SK-N-SH (cell line): ENCODE results near the gene LYRM4. TPM values are rescaled to one million over a fixed set of nuclear protein-coding genes. Genes with fewer than 3 reads are reported as not detected.

Experiments
- CTCF ChIA-PET: fragments of 300-600, 350-600 bp; formaldehyde crosslinking; extraction: SDS; loops from one replicate; lab custom pipeline; 2021; lab: Yijun Ruan, JAX
- POLR2A ChIA-PET: fragments of 350-600 bp; sonication (Branson Sonifier 250); formaldehyde crosslinking; extraction: SDS; loops from one replicate; lab custom pipeline; 2020; ENCODE audit warnings: antibody characterized with exemption, inconsistent platforms; lab: Yijun Ruan, JAX
- DNase-seq: peaks from one replicate; pipeline ENCODE4 v3.0.0; 2012
- H2AFZ ChIP-seq: fragments of 200-600 bp; sonication (generic); 2 replicates; pipeline ENCODE4 v1.8.1; 2016; ENCODE audit warnings: antibody characterized with exemption, mild to moderate bottlenecking, low read depth
- H3F3A ChIP-seq: fragments of 200-600 bp; sonication (generic); replicated peaks from 2 replicates; pipeline ENCODE3; 2016; ENCODE audit warnings: antibody characterized with exemption, mild to moderate bottlenecking; ENCODE audit not compliant: insufficient read depth
- H3K27ac ChIP-seq, 2 experiments: fragments of 200-500 bp in 1 of 2; fragments of 200-600 bp in 1 of 2; sonication (Bioruptor generic) in 1 of 2; sonication (generic), shearing (Covaris generic) in 1 of 2; 2 replicates each; pipeline versions ENCODE4 v1.5.1 to v1.6.1; 2014 to 2016; ENCODE audit warnings: low read depth in 2 of 2, inconsistent platforms in 1 of 2, low read length in 1 of 2, mild to moderate bottlenecking in 1 of 2, mixed read lengths in 1 of 2
- H3K27me3 ChIP-seq: fragments of 200-600 bp; sonication (generic), shearing (Covaris generic); 2 replicates; pipeline ENCODE4 v1.6.1; 2016; ENCODE audit warnings: mixed run types; ENCODE audit not compliant: insufficient read depth
- H3K36me3 ChIP-seq, 2 experiments: fragments of 200-500 bp in 1 of 2; fragments of 200-600 bp in 1 of 2; sonication (Bioruptor generic) in 1 of 2; sonication (generic) in 1 of 2; replicated peaks in 1 of 2; 2 replicates each; pipeline versions ENCODE3 to v1.5.1; 2014 to 2016; ENCODE audit warnings: low read length in 1 of 2, mild to moderate bottlenecking in 1 of 2; ENCODE audit not compliant: insufficient read depth in 2 of 2, control insufficient read depth in 1 of 2
- H3K4me1 ChIP-seq, 2 experiments: fragments of 200-500 bp in 1 of 2; fragments of 200-600 bp in 1 of 2; sonication (Bioruptor generic) in 1 of 2; sonication (generic), shearing (Covaris generic) in 1 of 2; 2 replicates each; pipeline versions ENCODE4 v1.5.1 to v1.6.1; 2014 to 2016; ENCODE audit warnings: low read depth in 1 of 2, low read length in 1 of 2, mixed run types in 1 of 2; ENCODE audit not compliant: insufficient read depth in 2 of 2, control insufficient read depth in 1 of 2
- H3K4me2 ChIP-seq: fragments of 200-600 bp; sonication (generic), shearing (Covaris generic); 2 replicates; pipeline ENCODE4 v1.6.1; 2017; ENCODE audit warnings: mixed run types
- H3K4me3 ChIP-seq, 2 experiments: fragments of 200-500 bp in 1 of 2; fragments of 200-600 bp in 1 of 2; sonication (Bioruptor generic) in 1 of 2; sonication (generic), shearing (Covaris generic) in 1 of 2; 2 replicates each; pipeline versions ENCODE4 v1.5.1 to v1.8.1; 2014 to 2016; ENCODE audit warnings: low read depth in 2 of 2, inconsistent platforms in 1 of 2, low read length in 1 of 2, mild to moderate bottlenecking in 1 of 2, mixed read lengths in 1 of 2, moderate library complexity in 1 of 2
- H3K79me2 ChIP-seq: fragments of 200-600 bp; sonication (generic); 2 replicates; pipeline ENCODE4 v1.8.1; 2017; ENCODE audit warnings: mild to moderate bottlenecking; ENCODE audit not compliant: insufficient read depth
- H3K9ac ChIP-seq: fragments of 200-600 bp; sonication (generic); 2 replicates; pipeline ENCODE4 v1.6.1; 2017; ENCODE audit warnings: mixed run types
- H3K9me2 ChIP-seq: fragments of 200-600 bp; sonication (generic); 2 replicates; pipeline ENCODE4 v1.6.1; 2017; ENCODE audit warnings: mixed run types
- H3K9me3 ChIP-seq: fragments of 200-600 bp; sonication (generic); 2 replicates; pipeline ENCODE4 v1.6.1; 2017; ENCODE audit warnings: mixed run types, mild to moderate bottlenecking, moderate library complexity
- H4K20me1 ChIP-seq: fragments of 200-600 bp; sonication (generic); 2 replicates; pipeline ENCODE4 v1.6.1; 2017; ENCODE audit warnings: mild to moderate bottlenecking, mixed run types; ENCODE audit not compliant: insufficient read depth
- CHD2 ChIP-seq: fragments of 150-350 bp; IDR thresholded peaks from 2 replicates; pipeline ENCODE4 v1.6.1; 2018; ENCODE audit warnings: low read length; ENCODE audit not compliant: partially characterized antibody
- FOSL2 ChIP-seq: IDR thresholded peaks from 2 replicates; pipeline ENCODE4 v1.4.0; 2012; ENCODE audit warnings: low read depth, mild to moderate bottlenecking, moderate library complexity, borderline replicate concordance
- FOXM1 ChIP-seq: IDR thresholded peaks from 2 replicates; pipeline ENCODE4 v1.4.0; 2012; ENCODE audit warnings: low read depth, mild to moderate bottlenecking
- GABPA ChIP-seq: IDR thresholded peaks from 2 replicates; pipeline ENCODE4 v1.4.0; 2012; ENCODE audit warnings: low read depth, mild to moderate bottlenecking
- GATA2 ChIP-seq: sonication (generic); formaldehyde crosslinking; IDR thresholded peaks from 2 replicates; pipeline ENCODE4 v1.5.0; 2020; ENCODE audit warnings: mild to moderate bottlenecking, missing genetic modification reagents
- JUND ChIP-seq: IDR thresholded peaks from 2 replicates; pipeline ENCODE4 v1.4.0; 2012
- MXI1 ChIP-seq: IDR thresholded peaks from 2 replicates; pipeline ENCODE4 v1.6.1; 2012; ENCODE audit warnings: mild to moderate bottlenecking, low read depth, low read length, improper control_type of control experiment
- NFIC ChIP-seq: IDR thresholded peaks from 2 replicates; pipeline ENCODE4 v1.4.0; 2012; ENCODE audit warnings: borderline replicate concordance
- RCOR1 ChIP-seq: fragments of 150-350 bp; IDR thresholded peaks from 2 replicates; pipeline ENCODE4 v1.6.1; 2017; ENCODE audit warnings: antibody characterized with exemption, low read length
- SMC3 ChIP-seq: IDR thresholded peaks from 2 replicates; pipeline ENCODE4 v1.6.1; 2012; ENCODE audit warnings: low read depth, low read length, improper control_type of control experiment
- TAF1 ChIP-seq: IDR thresholded peaks from 2 replicates; pipeline ENCODE4 v1.6.1; 2012; ENCODE audit warnings: low read depth, mild to moderate bottlenecking, low read length, moderate library complexity, borderline replicate concordance
- WGBS: methylation state at CpG from one replicate; pipeline ENCODE4 v1.1.6; 2017; ENCODE audit warnings: low lambda C conversion rate; 5-methylcytosine and 5-hydroxymethylcytosine counted together
- polyA plus RNA-seq, 3 experiments: library from polyadenylated mRNA; depleted of rRNA; stranded (reverse); fragments of >200 nt; gene quantifications; 2 replicates each; pipeline ENCODE4 v1.2.3, GENCODE V29; 2012
- TF ChIP-seq, protein P1 (sequence below): fragments of 150-350 bp; IDR thresholded peaks from 2 replicates; pipeline ENCODE4 v1.6.1; 2016; ENCODE audit warnings: mild to moderate bottlenecking, low read depth, low read length
- TF ChIP-seq, protein P2 (sequence below): IDR thresholded peaks from 2 replicates; pipeline ENCODE4 v1.4.0; 2012; ENCODE audit warnings: low read depth, borderline replicate concordance
- TF ChIP-seq, protein P3 (sequence below): IDR thresholded peaks from 2 replicates; pipeline ENCODE4; 2012
- TF ChIP-seq, protein P4 (sequence below): fragments of 200-600 bp; sonication (generic); IDR thresholded peaks from 2 replicates; pipeline ENCODE4 v1.6.1; 2017; ENCODE audit warnings: antibody characterized with exemption, mild to moderate bottlenecking, moderate library complexity

The LYRM4 gene
- polyA plus RNA-seq, 1 of the 3 experiments (the other 2 are of a cell fraction), result 37.2 TPM

DNA sequence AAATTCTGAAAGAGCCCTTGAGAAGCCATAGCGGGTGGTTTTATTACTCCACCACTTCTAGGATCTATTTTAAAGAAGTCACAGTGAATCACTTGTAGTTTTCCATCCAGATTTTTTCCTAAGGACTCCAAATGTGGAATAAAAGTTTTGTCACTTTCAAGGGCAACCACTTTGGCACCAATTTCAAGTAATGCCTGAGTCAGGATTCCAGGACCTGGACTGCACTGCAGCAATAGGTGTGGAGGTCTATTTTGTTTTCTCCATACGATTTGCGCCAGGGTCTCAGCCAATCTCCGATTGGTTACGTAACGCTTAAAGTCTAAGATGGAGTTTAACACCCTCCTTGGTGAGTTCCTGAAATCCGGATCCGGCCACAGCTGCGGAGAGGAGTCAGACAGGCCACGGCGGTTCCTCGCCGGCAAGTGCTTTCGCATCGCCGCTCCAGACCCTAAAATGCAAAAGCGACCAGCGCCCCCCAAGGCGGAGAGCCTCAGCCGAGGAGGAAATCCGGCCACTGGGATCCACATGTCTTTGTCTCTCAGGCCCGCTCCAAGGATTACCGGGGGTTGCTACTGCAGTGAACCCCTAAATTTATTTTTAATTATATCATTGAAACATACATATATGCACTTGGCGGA is 194.2 kb downstream of the LYRM4 start (continued):
- TF ChIP-seq, protein P1, sequence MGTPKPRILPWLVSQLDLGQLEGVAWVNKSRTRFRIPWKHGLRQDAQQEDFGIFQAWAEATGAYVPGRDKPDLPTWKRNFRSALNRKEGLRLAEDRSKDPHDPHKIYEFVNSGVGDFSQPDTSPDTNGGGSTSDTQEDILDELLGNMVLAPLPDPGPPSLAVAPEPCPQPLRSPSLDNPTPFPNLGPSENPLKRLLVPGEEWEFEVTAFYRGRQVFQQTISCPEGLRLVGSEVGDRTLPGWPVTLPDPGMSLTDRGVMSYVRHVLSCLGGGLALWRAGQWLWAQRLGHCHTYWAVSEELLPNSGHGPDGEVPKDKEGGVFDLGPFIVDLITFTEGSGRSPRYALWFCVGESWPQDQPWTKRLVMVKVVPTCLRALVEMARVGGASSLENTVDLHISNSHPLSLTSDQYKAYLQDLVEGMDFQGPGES, result no peak
- TF ChIP-seq, all 33 proteins: peak for 0

DNA sequence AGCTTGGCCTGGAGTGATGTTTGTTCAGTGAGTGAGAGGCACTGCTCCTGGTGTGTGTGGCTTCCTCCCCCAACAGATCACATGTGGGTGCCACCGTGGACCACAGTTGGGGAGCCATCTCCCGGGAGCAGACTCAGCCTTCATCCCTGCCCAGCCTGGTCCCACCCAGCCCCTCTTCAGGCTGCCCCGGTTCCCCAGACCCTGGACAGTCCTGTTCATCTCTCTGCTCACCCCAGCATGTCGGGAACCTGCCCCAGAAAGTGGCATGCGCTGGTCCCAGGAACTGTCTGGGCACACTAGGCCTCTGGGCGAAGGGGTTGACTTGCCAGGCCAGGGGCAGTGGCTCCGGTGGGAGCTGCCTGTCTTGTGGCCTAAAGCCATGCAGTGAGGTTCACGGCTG is 197.1 kb downstream of the LYRM4 start:
- H3K9me2 ChIP-seq, result no peaks in the 10 kb centered on the region
- WGBS, result 56% methylated on average over 3 of the region's 8 CpGs
- no peak for DNase-seq
- TF ChIP-seq, protein P2, sequence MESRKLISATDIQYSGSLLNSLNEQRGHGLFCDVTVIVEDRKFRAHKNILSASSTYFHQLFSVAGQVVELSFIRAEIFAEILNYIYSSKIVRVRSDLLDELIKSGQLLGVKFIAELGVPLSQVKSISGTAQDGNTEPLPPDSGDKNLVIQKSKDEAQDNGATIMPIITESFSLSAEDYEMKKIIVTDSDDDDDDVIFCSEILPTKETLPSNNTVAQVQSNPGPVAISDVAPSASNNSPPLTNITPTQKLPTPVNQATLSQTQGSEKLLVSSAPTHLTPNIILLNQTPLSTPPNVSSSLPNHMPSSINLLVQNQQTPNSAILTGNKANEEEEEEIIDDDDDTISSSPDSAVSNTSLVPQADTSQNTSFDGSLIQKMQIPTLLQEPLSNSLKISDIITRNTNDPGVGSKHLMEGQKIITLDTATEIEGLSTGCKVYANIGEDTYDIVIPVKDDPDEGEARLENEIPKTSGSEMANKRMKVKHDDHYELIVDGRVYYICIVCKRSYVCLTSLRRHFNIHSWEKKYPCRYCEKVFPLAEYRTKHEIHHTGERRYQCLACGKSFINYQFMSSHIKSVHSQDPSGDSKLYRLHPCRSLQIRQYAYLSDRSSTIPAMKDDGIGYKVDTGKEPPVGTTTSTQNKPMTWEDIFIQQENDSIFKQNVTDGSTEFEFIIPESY, result no peak
- TF ChIP-seq TAF1 (no peak), NFIC (no peak), RCOR1 (no peak), CHD2 (no peak), SMC3 (no peak), MXI1 (no peak), GABPA (no peak), FOXM1 (no peak), GATA2 (no peak), FOSL2 (no peak), JUND (no peak)
- TF ChIP-seq, protein P3, sequence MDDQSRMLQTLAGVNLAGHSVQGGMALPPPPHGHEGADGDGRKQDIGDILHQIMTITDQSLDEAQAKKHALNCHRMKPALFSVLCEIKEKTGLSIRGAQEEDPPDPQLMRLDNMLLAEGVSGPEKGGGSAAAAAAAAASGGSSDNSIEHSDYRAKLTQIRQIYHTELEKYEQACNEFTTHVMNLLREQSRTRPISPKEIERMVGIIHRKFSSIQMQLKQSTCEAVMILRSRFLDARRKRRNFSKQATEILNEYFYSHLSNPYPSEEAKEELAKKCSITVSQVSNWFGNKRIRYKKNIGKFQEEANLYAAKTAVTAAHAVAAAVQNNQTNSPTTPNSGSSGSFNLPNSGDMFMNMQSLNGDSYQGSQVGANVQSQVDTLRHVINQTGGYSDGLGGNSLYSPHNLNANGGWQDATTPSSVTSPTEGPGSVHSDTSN, result no peak
- TF ChIP-seq, protein P4, sequence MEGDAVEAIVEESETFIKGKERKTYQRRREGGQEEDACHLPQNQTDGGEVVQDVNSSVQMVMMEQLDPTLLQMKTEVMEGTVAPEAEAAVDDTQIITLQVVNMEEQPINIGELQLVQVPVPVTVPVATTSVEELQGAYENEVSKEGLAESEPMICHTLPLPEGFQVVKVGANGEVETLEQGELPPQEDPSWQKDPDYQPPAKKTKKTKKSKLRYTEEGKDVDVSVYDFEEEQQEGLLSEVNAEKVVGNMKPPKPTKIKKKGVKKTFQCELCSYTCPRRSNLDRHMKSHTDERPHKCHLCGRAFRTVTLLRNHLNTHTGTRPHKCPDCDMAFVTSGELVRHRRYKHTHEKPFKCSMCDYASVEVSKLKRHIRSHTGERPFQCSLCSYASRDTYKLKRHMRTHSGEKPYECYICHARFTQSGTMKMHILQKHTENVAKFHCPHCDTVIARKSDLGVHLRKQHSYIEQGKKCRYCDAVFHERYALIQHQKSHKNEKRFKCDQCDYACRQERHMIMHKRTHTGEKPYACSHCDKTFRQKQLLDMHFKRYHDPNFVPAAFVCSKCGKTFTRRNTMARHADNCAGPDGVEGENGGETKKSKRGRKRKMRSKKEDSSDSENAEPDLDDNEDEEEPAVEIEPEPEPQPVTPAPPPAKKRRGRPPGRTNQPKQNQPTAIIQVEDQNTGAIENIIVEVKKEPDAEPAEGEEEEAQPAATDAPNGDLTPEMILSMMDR, result no peak
- no peaks in the 10 kb centered on the region; the same call in 1 of the 2 replicates for H3K9me3 ChIP-seq
- H2AFZ ChIP-seq, result no peak overlapping the region
- H3K4me3 ChIP-seq, result no peak overlapping the region
- H3K4me1 ChIP-seq, result no peaks in the 10 kb centered on the region
- no peaks in the 10 kb centered on the region for H4K20me1 ChIP-seq
- no peak overlapping the region for H3K4me2 ChIP-seq
- no peaks in the 10 kb centered on the region for H3F3A ChIP-seq
- CTCF ChIA-PET, result no interaction called here
- no peak overlapping the region for H3K27ac ChIP-seq
- POLR2A ChIA-PET, result no interaction called here
- H3K36me3 ChIP-seq, result no peaks in the 10 kb centered on the region
- no peaks in the 10 kb centered on the region for H3K27me3 ChIP-seq
- H3K9ac ChIP-seq, result no peak overlapping the region
- no peaks in the 10 kb centered on the region for H3K79me2 ChIP-seq
